K562 (cell line): Measurements from ENCODE around the gene DYNLT5. TPM values are rescaled to one million over a fixed set of nuclear protein-coding genes. Genes with fewer than 3 reads are reported as not detected.

ENCODE experiments used
- ATF7 ChIP-seq: fragments of 450-650 bp; IDR thresholded peaks from 2 replicates; pipeline ENCODE4 v1.7.1; 2014; ENCODE audit warnings: mild to moderate bottlenecking, moderate library complexity
- CREB1 ChIP-seq, 2 experiments: sonication (generic) in 1 of 2; formaldehyde crosslinking in 1 of 2; IDR thresholded peaks; 2 replicates each; pipeline versions ENCODE4 v1.6.1 to v1.8.0; 2012 to 2022; ENCODE audit warnings: inconsistent platforms in 1 of 2, mild to moderate bottlenecking in 1 of 2, missing genetic modification reagents in 1 of 2, moderate library complexity in 1 of 2
- E2F1 ChIP-seq: sonication (generic); formaldehyde crosslinking; IDR thresholded peaks from 2 replicates; pipeline ENCODE4 v1.8.1; 2023; ENCODE audit warnings: mild to moderate bottlenecking, missing genetic modification reagents, moderate library complexity
- E2F5 ChIP-seq: sonication (generic); formaldehyde crosslinking; IDR thresholded peaks from 2 replicates; pipeline ENCODE4 v1.8.0; 2022; ENCODE audit warnings: mild to moderate bottlenecking, missing genetic modification reagents
- GATA2 ChIP-seq: sonication (generic); formaldehyde crosslinking; IDR thresholded peaks from 2 replicates; pipeline ENCODE4 v1.4.0; 2020; ENCODE audit warnings: mild to moderate bottlenecking, missing genetic modification reagents
- HLTF ChIP-seq: fragments of 450-650 bp; IDR thresholded peaks from 2 replicates; pipeline ENCODE4 v1.6.1; 2016
- IRF9 ChIP-seq: fragments of 450-650 bp; IDR thresholded peaks from 2 replicates; pipeline ENCODE4 v1.6.1; 2016; ENCODE audit warnings: missing biosample characterization, missing genetic modification characterization
- JUNB ChIP-seq: fragments of 450-650 bp; formaldehyde crosslinking; conservative IDR thresholded peaks from 2 replicates; pipeline ENCODE4 v1.4.0; 2020; ENCODE audit warnings: mild to moderate bottlenecking
- MAZ ChIP-seq, 2 experiments: fragments of 450-650 bp in 1 of 2; sonication (generic) in 1 of 2; formaldehyde crosslinking; IDR thresholded peaks in 1 of 2; conservative IDR thresholded peaks in 1 of 2; 2 replicates each; pipeline versions ENCODE4 v1.4.0 to v1.5.0; 2020; ENCODE audit warnings: mild to moderate bottlenecking in 1 of 2, missing genetic modification reagents in 1 of 2
- MCM2 ChIP-seq: fragments of 450-650 bp; IDR thresholded peaks from 2 replicates; pipeline ENCODE4 v1.6.1; 2017; ENCODE audit warnings: low read depth, mild to moderate bottlenecking
- NFYB ChIP-seq: IDR thresholded peaks from 2 replicates; pipeline ENCODE4 v1.6.1; 2011; ENCODE audit warnings: mild to moderate bottlenecking, moderate library complexity; ENCODE audit not compliant: insufficient read length; ENCODE audit errors: extremely low read depth
- PTRF ChIP-seq: fragments of 450-650 bp; IDR thresholded peaks from 2 replicates; pipeline ENCODE4 v1.6.1; 2016; ENCODE audit warnings: mild to moderate bottlenecking, missing genetic modification characterization, missing compliant biosample characterization
- RNF219 ChIP-seq: fragments of 250-450 bp; sonication (Bioruptor Pico); IDR thresholded peaks from 2 replicates; pipeline ENCODE4 v1.5.0; 2022; ENCODE audit warnings: mild to moderate bottlenecking
- SOX6 ChIP-seq: fragments of 450-650 bp; IDR thresholded peaks from 2 replicates; pipeline ENCODE4 v1.6.1; 2014; ENCODE audit warnings: mild to moderate bottlenecking
- STAG1 ChIP-seq: sonication (generic); formaldehyde crosslinking; IDR thresholded peaks from 2 replicates; pipeline ENCODE4 v1.5.0; 2020; ENCODE audit warnings: missing genetic modification reagents, borderline replicate concordance
- ZBTB2 ChIP-seq: fragments of 450-650 bp; IDR thresholded peaks from 2 replicates; pipeline ENCODE4 v1.6.1; 2016; ENCODE audit warnings: antibody characterized with exemption
- ZBTB33 ChIP-seq: sonication (generic); formaldehyde crosslinking; IDR thresholded peaks from 2 replicates; pipeline ENCODE4 v1.8.1; 2023; ENCODE audit warnings: mild to moderate bottlenecking, missing genetic modification reagents
- ZNF655 ChIP-seq: fragments of 250-450 bp; sonication (Bioruptor Pico); IDR thresholded peaks from 2 replicates; pipeline ENCODE4 v1.5.0; 2021
- polyA plus RNA-seq, 8 experiments: library from polyadenylated mRNA; depleted of rRNA in 4 of 8; stranded (reverse) in 5 of 8; unstranded in 3 of 8; fragments of >200 nt; fragmentation: Nextera tagmentation in 2 of 8; fragmentation: Illumina TruSeq in 1 of 8; extraction: Ambion mirVana in 2 of 8; extraction: Trizol in 1 of 8; gene quantifications; 2 replicates each; pipeline versions ENCODE4 v1.2.1 to v1.2.3, GENCODE V29; 2011 to 2014; ENCODE audit warnings: inconsistent platforms in 1 of 8, missing spikeins in 1 of 8
- total RNA-seq, 7 experiments: library from RNA; depleted of rRNA in 6 of 7; stranded (reverse); fragments of >200 nt in 6 of 7; fragmentation: Illumina TruSeq in 2 of 7; extraction: Trizol in 2 of 7; gene quantifications; 2 replicates each; pipeline versions ENCODE4 v1.2.1 to v1.2.3, GENCODE V29; 2011 to 2021; ENCODE audit warnings: low replicate concordance in 1 of 7

DYNLT5 gene
- total and polyA plus RNA-seq, 9 of the 15 experiments (the other 6 are each of a cell fraction or from before 2014, with no cell fraction given) = not detected

- TF ChIP-seq IRF9 (tag) = no peak
- peak in 1 of 2 experiments; percentile 48; a peak in 2 of 4 replicates for TF ChIP-seq MAZ (CRISPR knock-in tag; conservative IDR thresholded peaks at IDR 0.05 in 1 of 2, IDR thresholded peaks at IDR 0.05 in 1 of 2)
- peak; percentile 92 for TF ChIP-seq GATA2 (CRISPR knock-in tag)
- TF ChIP-seq ZBTB33 (CRISPR knock-in tag) = no peak
- TF ChIP-seq E2F1 = no peak
- peak; percentile 87 for TF ChIP-seq SOX6
- TF ChIP-seq ATF7 = peak; percentile 97
- no peak for TF ChIP-seq ZBTB2
- TF ChIP-seq E2F5 (CRISPR knock-in tag) = no peak
- no peak for TF ChIP-seq PTRF (tag)
- TF ChIP-seq MCM2 = no peak
- no peak for TF ChIP-seq JUNB (CRISPR knock-in tag)
- no peak for TF ChIP-seq RNF219
- no peak for TF ChIP-seq HLTF
- TF ChIP-seq STAG1 (CRISPR knock-in tag) = no peak
- no peak for TF ChIP-seq ZNF655 (CRISPR knock-in tag)
- TF ChIP-seq CREB1 (IDR thresholded peaks at IDR 0.05) = peak; percentile 67
- no peak for TF ChIP-seq CREB1 (CRISPR knock-in tag; IDR thresholded peaks at IDR 0.05)
- TF ChIP-seq NFYB = no peak
These were observed 6.0 kb downstream of the DYNLT5 start (continued) for GRCh38 chr1:66758241-66758755.
